Trophoblast cell (in vitro differentiated cells and primary cell): ENCODE results near the gene PHTF1.

Source experiments
- DNase-seq, 2 donors: peaks; one replicate each; pipeline ENCODE4 v3.0.0-alpha.2; 2016
- H2AFZ ChIP-seq: 2 replicates; pipeline ENCODE4 v1.6.1; 2013; ENCODE audit warnings: low read length, moderate library complexity, mild to moderate bottlenecking; ENCODE audit not compliant: insufficient read depth, poor library complexity
- H2AK5ac ChIP-seq: 2 replicates; pipeline ENCODE4 v1.6.1; 2013; ENCODE audit warnings: mild to moderate bottlenecking, low read length
- H2BK120ac ChIP-seq: 2 replicates; pipeline ENCODE4 v1.6.1; 2013; ENCODE audit warnings: low read length, mild to moderate bottlenecking, moderate library complexity; ENCODE audit not compliant: insufficient read depth, poor library complexity
- H2BK12ac ChIP-seq: 2 replicates; pipeline ENCODE4 v1.6.1; 2013; ENCODE audit warnings: mild to moderate bottlenecking, low read length, moderate library complexity
- H2BK5ac ChIP-seq: 2 replicates; pipeline ENCODE4 v1.6.1; 2013; ENCODE audit warnings: low read length, low read depth, moderate library complexity, mild to moderate bottlenecking; ENCODE audit not compliant: poor library complexity
- H3K14ac ChIP-seq: 2 replicates; pipeline ENCODE4 v1.6.1; 2013; ENCODE audit warnings: mild to moderate bottlenecking, low read length
- H3K18ac ChIP-seq: 2 replicates; pipeline ENCODE4 v1.6.1; 2013; ENCODE audit warnings: mild to moderate bottlenecking, low read length
- H3K23ac ChIP-seq: 2 replicates; pipeline ENCODE4 v1.6.1; 2013; ENCODE audit warnings: low read length
- H3K27ac ChIP-seq: 2 replicates; pipeline ENCODE4 v1.5.1; 2013; ENCODE audit warnings: low read depth, mild to moderate bottlenecking, inconsistent platforms, low read length, moderate library complexity
- H3K27me3 ChIP-seq: 2 replicates; pipeline ENCODE4 v1.6.1; 2013; ENCODE audit warnings: inconsistent platforms, mild to moderate bottlenecking, low read length, moderate library complexity; ENCODE audit not compliant: insufficient read depth
- H3K36me3 ChIP-seq, 2 experiments: 1 replicate in 1 of 2; 2 replicates in 1 of 2; pipeline ENCODE4 v1.6.1; 2013; ENCODE audit warnings: low read length in 2 of 2, mild to moderate bottlenecking in 2 of 2, moderate library complexity in 1 of 2; ENCODE audit not compliant: insufficient read depth in 2 of 2, control insufficient read depth in 1 of 2
- H3K4ac ChIP-seq: 2 replicates; pipeline ENCODE4 v1.6.1; 2013; ENCODE audit warnings: low read depth, mild to moderate bottlenecking, low read length, moderate library complexity
- H3K4me1 ChIP-seq, 2 experiments: 1 replicate in 1 of 2; 2 replicates in 1 of 2; pipeline ENCODE4 v1.6.1; 2013; ENCODE audit warnings: low read length in 2 of 2, mild to moderate bottlenecking in 2 of 2, moderate library complexity in 1 of 2; ENCODE audit not compliant: insufficient read depth in 2 of 2, control insufficient read depth in 1 of 2
- H3K4me2 ChIP-seq: 2 replicates; pipeline ENCODE4 v1.6.1; 2013; ENCODE audit warnings: inconsistent platforms, mild to moderate bottlenecking, low read length, moderate library complexity
- H3K4me3 ChIP-seq: 2 replicates; pipeline ENCODE4 v1.5.1; 2013; ENCODE audit warnings: mild to moderate bottlenecking, low read depth, low read length, inconsistent platforms
- H3K79me1 ChIP-seq: one replicate; pipeline ENCODE4 v1.6.1; 2013; ENCODE audit warnings: low read length
- H3K79me2 ChIP-seq: 2 replicates; pipeline ENCODE4 v1.6.1; 2013; ENCODE audit warnings: low read length, mild to moderate bottlenecking; ENCODE audit not compliant: control insufficient read depth, insufficient read depth, poor library complexity
- H3K9ac ChIP-seq: 2 replicates; pipeline ENCODE4 v1.6.1; 2013; ENCODE audit warnings: mild to moderate bottlenecking, low read length
- H3K9me3 ChIP-seq: 2 replicates; pipeline ENCODE4 v1.6.1; 2013; ENCODE audit warnings: low read depth, mild to moderate bottlenecking, control low read depth, inconsistent platforms, low read length; ENCODE audit not compliant: insufficient read depth
- H4K12ac ChIP-seq: 2 replicates; pipeline ENCODE4 v1.6.1; 2013; ENCODE audit warnings: low read depth, mild to moderate bottlenecking, low read length, moderate library complexity
- H4K8ac ChIP-seq: 2 replicates; pipeline ENCODE4 v1.6.1; 2013; ENCODE audit warnings: low read depth, mild to moderate bottlenecking, low read length, moderate library complexity
- H4K91ac ChIP-seq: one replicate; pipeline ENCODE4 v1.6.1; 2013; ENCODE audit warnings: low read depth, mild to moderate bottlenecking, low read length, moderate library complexity
- whole genome bisulfite sequencing: extraction: QIAGEN DNeasy Blood & Tissue Kit; methylation state at CpG from one replicate; pipeline ENCODE4 v1.1.7; 2013; ENCODE audit warnings: missing lambda C conversion rate; ENCODE audit not compliant: insufficient read length, insufficient coverage; ENCODE audit errors: extremely low coverage; 5-methylcytosine and 5-hydroxymethylcytosine counted together

The PHTF1 gene

DNA sequence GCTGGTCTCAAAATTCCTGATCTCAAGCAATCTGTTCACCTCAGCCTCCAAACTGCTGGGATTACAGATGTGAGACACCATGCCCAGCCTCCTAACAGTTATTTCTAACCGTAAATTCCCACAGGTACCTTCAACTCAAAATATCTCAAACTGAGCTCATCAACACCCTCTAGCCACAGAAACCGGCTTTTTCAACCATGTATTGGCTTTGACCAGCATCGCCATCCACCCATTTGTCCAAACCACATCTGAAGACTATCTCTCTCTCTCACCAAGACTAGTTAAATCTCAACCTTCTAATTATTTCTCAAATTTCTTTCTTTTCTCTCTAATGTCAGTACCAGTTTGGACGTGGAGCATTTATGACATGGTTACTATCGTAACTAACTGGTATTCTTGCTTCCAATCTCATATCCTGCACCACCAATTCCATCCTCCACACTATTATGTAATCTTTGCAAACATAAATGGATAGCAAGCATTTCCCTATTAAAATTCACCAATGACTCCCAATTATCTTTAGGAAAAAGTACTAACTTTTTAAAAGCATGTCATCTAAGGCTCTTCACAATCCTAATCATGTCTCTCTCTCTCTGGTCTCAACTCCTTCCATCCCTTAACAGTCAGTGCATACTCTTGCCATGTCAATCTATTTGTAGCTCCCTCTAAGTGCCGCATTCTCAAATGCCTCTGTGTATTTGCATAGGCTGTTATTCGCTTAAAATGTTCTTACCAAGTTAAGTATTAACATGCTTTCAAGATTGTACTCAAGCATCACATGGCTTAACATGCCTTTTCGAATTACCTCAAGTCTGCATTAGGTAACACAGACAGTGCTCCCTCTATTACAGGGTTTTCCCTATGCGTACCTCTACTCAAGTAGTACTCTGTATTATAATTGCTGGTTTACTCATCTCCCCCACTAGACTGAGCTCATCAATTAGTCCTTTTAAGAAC lies 34.9 kb upstream of the PHTF1 start:
- no peak overlapping the region for H3K18ac ChIP-seq
- H3K14ac ChIP-seq = no peak overlapping the region
- H4K12ac ChIP-seq = no peak overlapping the region
- H3K27me3 ChIP-seq = no peaks in the 10 kb centered on the region
- no peak overlapping the region for H3K4me3 ChIP-seq
- no peak overlapping the region for H2BK12ac ChIP-seq
- H3K36me3 ChIP-seq = peaks cover 0 to 2% of the 10 kb centered on the region in 2 experiments
- H3K27ac ChIP-seq = no peak overlapping the region
- DNase-seq = no peak
- no peaks in the 10 kb centered on the region for H3K79me2 ChIP-seq
- no peak overlapping the region for H3K9ac ChIP-seq
- H2AFZ ChIP-seq = no peak overlapping the region
- H3K23ac ChIP-seq = no peak overlapping the region
- H4K8ac ChIP-seq = no peak overlapping the region
- H2AK5ac ChIP-seq = no peak overlapping the region
- no peaks in the 10 kb centered on the region for H3K4me1 ChIP-seq
- no peaks in the 10 kb centered on the region for H3K9me3 ChIP-seq
- H2BK120ac ChIP-seq = no peak overlapping the region
- H4K91ac ChIP-seq = no peak overlapping the region
- no peak overlapping the region for H3K4ac ChIP-seq
- H3K79me1 ChIP-seq = no peaks in the 10 kb centered on the region
- H3K4me2 ChIP-seq = no peak overlapping the region
- no peak overlapping the region for H2BK5ac ChIP-seq
- WGBS = no CpG with 5 or more reads among the region's 9 CpGs

DNA sequence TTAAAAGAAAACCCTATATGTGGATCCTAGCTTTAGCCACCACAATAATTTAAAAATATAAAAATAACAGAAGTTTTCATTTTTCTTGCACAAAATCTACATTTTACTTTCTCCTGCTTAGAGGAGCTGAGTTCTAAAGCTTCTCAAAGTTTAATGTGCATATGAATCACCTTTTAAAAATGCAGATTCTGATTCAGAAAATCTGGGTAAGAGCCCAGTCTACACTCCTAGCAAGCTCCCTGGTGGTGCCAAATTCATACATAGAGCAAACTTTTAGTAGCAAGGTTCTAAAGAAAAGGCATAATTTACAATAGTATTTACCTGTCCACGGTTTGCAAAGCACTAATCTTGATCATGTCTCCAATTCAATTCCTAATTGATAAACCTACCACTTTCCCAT lies 33.7 kb upstream of the PHTF1 start:
- Histone ChIP-seq H3K4ac (no peak overlapping the region), H2AK5ac (no peak overlapping the region), H3K27me3 (no peaks in the 10 kb centered on the region), H3K9ac (no peak overlapping the region), H3K9me3 (no peaks in the 10 kb centered on the region), H3K4me2 (no peak overlapping the region), H4K8ac (no peak overlapping the region), H4K91ac (no peak overlapping the region), H3K79me2 (no peaks in the 10 kb centered on the region), H3K4me3 (no peak overlapping the region), H3K4me1 (no peaks in the 10 kb centered on the region), H3K36me3 (peaks cover 0 to 2% of the 10 kb centered on the region in 2 experiments), H2BK120ac (no peak overlapping the region), H2AFZ (no peak overlapping the region), H3K79me1 (no peaks in the 10 kb centered on the region), H3K14ac (no peak overlapping the region), H3K18ac (no peak overlapping the region), H3K23ac (no peak overlapping the region), H3K27ac (no peak overlapping the region), H2BK5ac (no peak overlapping the region), H2BK12ac (no peak overlapping the region), H4K12ac (no peak overlapping the region)
- DNase-seq = no peak
- WGBS = no CpG with 5 or more reads among the region's 1 CpG

DNA sequence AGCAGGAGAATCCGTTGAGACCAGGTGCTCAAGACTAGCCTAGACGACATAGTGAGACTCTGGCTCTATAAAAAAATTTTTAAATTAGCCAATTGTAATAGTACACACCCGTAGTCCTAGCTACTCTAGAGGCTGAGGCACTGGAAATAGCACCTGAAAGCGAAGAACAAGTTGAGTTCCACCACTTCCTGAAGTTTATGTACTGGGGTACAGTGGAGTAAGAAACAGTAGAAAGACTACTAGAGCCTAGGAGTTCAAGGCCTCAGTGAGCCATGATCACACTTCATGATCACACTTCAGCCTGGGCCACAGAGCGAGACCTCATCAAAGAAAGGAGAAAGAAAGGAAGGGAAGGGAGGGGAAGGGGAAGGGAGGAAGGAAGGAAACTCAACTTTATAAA lies 33.2 kb upstream of the PHTF1 start:
- H3K4me2 ChIP-seq = no peak overlapping the region
- H3K79me1 ChIP-seq = no peaks in the 10 kb centered on the region
- no peak overlapping the region for H3K9ac ChIP-seq
- H3K27me3 ChIP-seq = no peaks in the 10 kb centered on the region
- H3K4me3 ChIP-seq = no peak overlapping the region
- no peak for DNase-seq
- H3K18ac ChIP-seq = no peak overlapping the region
- peaks cover 0 to 2% of the 10 kb centered on the region in 2 experiments for H3K36me3 ChIP-seq
- no peak overlapping the region for H2BK5ac ChIP-seq
- no peaks in the 10 kb centered on the region for H3K4me1 ChIP-seq
- H3K23ac ChIP-seq = no peak overlapping the region
- H3K27ac ChIP-seq = no peak overlapping the region
- H4K8ac ChIP-seq = no peak overlapping the region
- no peak overlapping the region for H3K14ac ChIP-seq
- no peaks in the 10 kb centered on the region for H3K79me2 ChIP-seq
- H2BK12ac ChIP-seq = no peak overlapping the region
- H2AK5ac ChIP-seq = no peak overlapping the region
- no peak overlapping the region for H4K12ac ChIP-seq
- no peak overlapping the region for H2AFZ ChIP-seq
- H2BK120ac ChIP-seq = no peak overlapping the region
- no peak overlapping the region for H4K91ac ChIP-seq
- H3K9me3 ChIP-seq = no peaks in the 10 kb centered on the region
- H3K4ac ChIP-seq = no peak overlapping the region
- no CpG with 5 or more reads among the region's 5 CpGs for WGBS

- H3K4me3 ChIP-seq = no peak overlapping the region
- no peak overlapping the region for H3K4me2 ChIP-seq
- H3K4ac ChIP-seq = no peak overlapping the region
- H2AFZ ChIP-seq = no peak overlapping the region
- H4K12ac ChIP-seq = no peak overlapping the region
- H4K8ac ChIP-seq = no peak overlapping the region
- H3K4me1 ChIP-seq = peaks cover 0 to 2% of the 10 kb centered on the region in 2 experiments
- no peak overlapping the region for H2BK120ac ChIP-seq
- no peak overlapping the region for H3K9ac ChIP-seq
- no peak for DNase-seq
- H3K9me3 ChIP-seq = no peaks in the 10 kb centered on the region
- no peaks in the 10 kb centered on the region for H3K79me1 ChIP-seq
- no peak overlapping the region for H3K27ac ChIP-seq
- H3K27me3 ChIP-seq = no peaks in the 10 kb centered on the region
- H4K91ac ChIP-seq = no peak overlapping the region
- no peak overlapping the region for H2BK5ac ChIP-seq
- no peak overlapping the region for H3K14ac ChIP-seq
- H3K36me3 ChIP-seq = peaks cover 0 to 2% of the 10 kb centered on the region in 2 experiments
- H3K23ac ChIP-seq = no peak overlapping the region
- H2BK12ac ChIP-seq = no peak overlapping the region
- WGBS = no CpG with 5 or more reads among the region's 3 CpGs
- no peak overlapping the region for H3K18ac ChIP-seq
- no peaks in the 10 kb centered on the region for H3K79me2 ChIP-seq
- H2AK5ac ChIP-seq = no peak overlapping the region
Measured at GRCh38 chr1:113788802-113789201, 29.5 kb upstream of the PHTF1 start.
